Prostate gland (tissue), 2 donors: Measurements from ENCODE around the gene GRAP2.

Experiments used
- POLR2A ChIP-seq: fragments of 450-650 bp; IDR thresholded peaks from one replicate; pipeline ENCODE4 v1.6.1; 2016; ENCODE audit warnings: antibody characterized with exemption, mild to moderate bottlenecking
- TF ChIP-seq, protein P1 (sequence below), 4 experiments: fragments of 200-600 bp in 2 of 4; fragments of 450-650 bp in 2 of 4; sonication (generic) in 2 of 4; IDR thresholded peaks; 1 replicate in 3 of 4; 2 replicates in 1 of 4; pipeline ENCODE4 v1.5.1; 2016 to 2019; ENCODE audit warnings: antibody characterized with exemption in 4 of 4, mild to moderate bottlenecking in 2 of 4, moderate library complexity in 2 of 4

DNA sequence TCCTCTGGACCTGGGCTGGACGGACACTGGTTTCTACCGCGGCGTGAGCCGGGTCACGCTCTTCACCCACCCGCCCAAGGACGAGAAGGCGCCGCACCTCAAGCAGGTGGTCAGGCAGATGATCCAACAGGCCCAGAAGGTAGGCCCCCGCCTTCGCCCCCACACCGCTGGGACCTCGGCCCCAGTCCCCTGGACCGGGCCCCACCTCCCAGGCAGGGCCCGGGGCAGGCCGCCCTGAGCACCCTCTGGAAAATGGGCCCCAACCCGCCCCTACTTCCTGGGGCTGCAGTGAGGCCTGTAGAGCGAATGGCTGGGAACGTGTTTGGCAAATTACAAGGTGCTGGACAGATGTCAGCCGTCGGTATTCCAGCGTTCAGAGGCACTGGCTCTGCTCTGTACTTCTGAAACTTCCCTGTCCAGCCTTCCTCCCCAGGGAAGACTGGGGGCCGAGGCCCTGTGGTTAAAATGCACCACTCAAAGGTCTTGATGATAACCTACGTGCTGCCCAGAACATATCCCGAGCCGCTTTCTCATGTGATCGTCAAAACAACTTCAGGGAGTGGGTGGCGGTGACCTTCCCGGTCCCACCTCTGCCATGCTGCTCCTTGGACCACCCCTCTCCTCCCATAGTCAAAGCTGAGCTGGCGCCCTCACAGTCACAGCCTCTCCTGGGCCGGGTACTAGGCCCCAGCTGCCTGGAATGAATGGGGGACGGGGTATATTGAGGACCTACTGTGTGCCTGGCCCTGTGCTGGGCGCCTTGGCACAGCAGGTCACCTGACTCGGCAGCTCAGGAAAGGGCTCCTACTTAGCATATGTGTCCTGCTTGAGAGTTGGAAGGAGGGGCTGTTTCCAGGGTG is 94.7 kb downstream of the GRAP2 start:
- no peak for TF ChIP-seq POLR2A
- TF ChIP-seq, protein P1, sequence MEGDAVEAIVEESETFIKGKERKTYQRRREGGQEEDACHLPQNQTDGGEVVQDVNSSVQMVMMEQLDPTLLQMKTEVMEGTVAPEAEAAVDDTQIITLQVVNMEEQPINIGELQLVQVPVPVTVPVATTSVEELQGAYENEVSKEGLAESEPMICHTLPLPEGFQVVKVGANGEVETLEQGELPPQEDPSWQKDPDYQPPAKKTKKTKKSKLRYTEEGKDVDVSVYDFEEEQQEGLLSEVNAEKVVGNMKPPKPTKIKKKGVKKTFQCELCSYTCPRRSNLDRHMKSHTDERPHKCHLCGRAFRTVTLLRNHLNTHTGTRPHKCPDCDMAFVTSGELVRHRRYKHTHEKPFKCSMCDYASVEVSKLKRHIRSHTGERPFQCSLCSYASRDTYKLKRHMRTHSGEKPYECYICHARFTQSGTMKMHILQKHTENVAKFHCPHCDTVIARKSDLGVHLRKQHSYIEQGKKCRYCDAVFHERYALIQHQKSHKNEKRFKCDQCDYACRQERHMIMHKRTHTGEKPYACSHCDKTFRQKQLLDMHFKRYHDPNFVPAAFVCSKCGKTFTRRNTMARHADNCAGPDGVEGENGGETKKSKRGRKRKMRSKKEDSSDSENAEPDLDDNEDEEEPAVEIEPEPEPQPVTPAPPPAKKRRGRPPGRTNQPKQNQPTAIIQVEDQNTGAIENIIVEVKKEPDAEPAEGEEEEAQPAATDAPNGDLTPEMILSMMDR (IDR thresholded peaks at IDR 0.05), result no peak
